Progenitor cell of endocrine pancreas (in vitro differentiated cells): Measurements from ENCODE around the gene DGKB. TPM values are rescaled to one million over a fixed set of nuclear protein-coding genes. Genes with fewer than 3 reads are reported as not detected.

Source experiments
- DNase-seq: peaks from one replicate; pipeline ENCODE4 v3.0.0; 2021; ENCODE audit warnings: low spot score; ENCODE audit not compliant: unreplicated experiment
- H3K27ac Mint-ChIP-seq: 2 replicates; pipeline ENCODE4 v1.8.0; 2021; ENCODE audit warnings: mild to moderate bottlenecking, moderate library complexity, mixed read lengths
- H3K27me3 Mint-ChIP-seq: 2 replicates; pipeline ENCODE4 v1.8.0; 2021; ENCODE audit warnings: mixed read lengths
- H3K36me3 Mint-ChIP-seq: 2 replicates; pipeline ENCODE4 v1.8.0; 2022; ENCODE audit warnings: mixed read lengths; ENCODE audit not compliant: insufficient read depth
- H3K4me1 Mint-ChIP-seq: 2 replicates; pipeline ENCODE4 v1.8.0; 2021; ENCODE audit warnings: low read depth, mixed read lengths
- H3K4me3 Mint-ChIP-seq: 2 replicates; pipeline ENCODE4 v1.8.0; 2021; ENCODE audit warnings: low read depth, mild to moderate bottlenecking, moderate library complexity, mixed read lengths
- H3K9me3 Mint-ChIP-seq: 2 replicates; pipeline ENCODE4 v1.8.0; 2021; ENCODE audit warnings: low read depth, mixed read lengths
- CTCF ChIP-seq: fragments of 200-600 bp; sonication (generic); IDR thresholded peaks from one replicate; pipeline ENCODE4 v1.5.0; 2021; ENCODE audit warnings: antibody characterized with exemption, mild to moderate bottlenecking; ENCODE audit not compliant: unreplicated experiment
- total RNA-seq: library from RNA; stranded (reverse); gene quantifications from 2 replicates; pipeline ENCODE4 v1.2.1, GENCODE V29; 2021

Gene DGKB
- total RNA-seq, 1 donor from 2014 or later: 0.74 TPM

GRCh38 chr7:14252458-14252857 lies 650.1 kb downstream of the DGKB start:
- TF ChIP-seq CTCF: no peak
- peaks cover 12% of the 10 kb centered on the region for H3K9me3 Mint-ChIP-seq
- peaks cover 15% of the 10 kb centered on the region for H3K4me1 Mint-ChIP-seq
- no peak for DNase-seq
- H3K27me3 Mint-ChIP-seq: no peaks in the 10 kb centered on the region
- H3K4me3 Mint-ChIP-seq: no peak overlapping the region
- H3K36me3 Mint-ChIP-seq: peaks cover 2% of the 10 kb centered on the region
- no peak overlapping the region for H3K27ac Mint-ChIP-seq

GRCh38 chr7:14242175-14242574 lies 660.4 kb downstream of the DGKB start:
- no peaks in the 10 kb centered on the region for H3K36me3 Mint-ChIP-seq
- no peaks in the 10 kb centered on the region for H3K27me3 Mint-ChIP-seq
- no peak for TF ChIP-seq CTCF
- H3K4me1 Mint-ChIP-seq: peaks cover 3% of the 10 kb centered on the region
- DNase-seq: no peak
- H3K4me3 Mint-ChIP-seq: no peak overlapping the region
- H3K9me3 Mint-ChIP-seq: no peaks in the 10 kb centered on the region
- no peak overlapping the region for H3K27ac Mint-ChIP-seq

GRCh38 chr7:14236834-14237233 lies 665.7 kb downstream of the DGKB start:
- Mint-ChIP-seq H3K4me3 (peak overlapping the region; percentile 33), H3K36me3 (no peaks in the 10 kb centered on the region), H3K27me3 (no peaks in the 10 kb centered on the region)

GRCh38 chr7:14235056-14235455 lies 667.5 kb downstream of the DGKB start:
- Mint-ChIP-seq H3K4me1 (peaks cover 32% of the 10 kb centered on the region), H3K36me3 (no peaks in the 10 kb centered on the region), H3K4me3 (no peak overlapping the region), H3K9me3 (no peaks in the 10 kb centered on the region), H3K27me3 (no peaks in the 10 kb centered on the region), H3K27ac (no peak overlapping the region)
- DNase-seq: no peak
- no peak for TF ChIP-seq CTCF

More at GRCh38 chr7:14236834-14237233, 665.7 kb downstream of the DGKB start:
- H3K4me1 Mint-ChIP-seq: peaks cover 29% of the 10 kb centered on the region
- H3K27ac Mint-ChIP-seq: peak overlapping the region; percentile 49
- TF ChIP-seq CTCF: no peak
- no peak for DNase-seq
- no peaks in the 10 kb centered on the region for H3K9me3 Mint-ChIP-seq

DNA sequence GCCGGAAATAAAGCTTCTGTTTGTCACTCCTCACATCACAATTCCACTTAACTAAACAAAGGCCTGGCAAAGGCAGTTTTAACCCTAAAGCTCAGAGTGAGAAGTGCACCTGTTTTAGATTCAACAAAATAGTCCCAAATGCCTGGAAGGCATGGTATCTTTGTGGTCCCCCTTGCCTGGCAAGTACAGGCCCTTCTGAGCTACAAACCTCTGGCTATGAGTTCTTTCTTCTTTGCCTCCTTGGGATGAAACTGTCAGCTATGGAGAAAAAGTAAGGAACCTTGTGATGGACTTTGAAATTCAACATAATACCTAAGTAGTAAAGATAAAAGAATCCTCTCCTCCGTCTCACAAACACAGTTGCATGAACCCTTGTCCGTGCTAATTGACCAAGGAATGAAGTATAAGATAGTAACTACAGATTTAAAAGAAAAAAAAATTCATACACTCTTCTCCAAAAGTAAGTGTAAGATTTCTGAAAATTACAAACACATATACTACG lies 668.6 kb downstream of the DGKB start:
- Mint-ChIP-seq H3K4me1 (peaks cover 32% of the 10 kb centered on the region), H3K36me3 (no peaks in the 10 kb centered on the region), H3K4me3 (no peak overlapping the region), H3K27me3 (no peaks in the 10 kb centered on the region), H3K9me3 (no peaks in the 10 kb centered on the region), H3K27ac (no peak overlapping the region)
- no peak for DNase-seq
- no peak for TF ChIP-seq CTCF
